Stimulated activated CD8-positive, alpha-beta memory T cell treated with anti-CD3 and anti-CD28 coated beads, Interleukin-12 subunit alpha, Interleukin-12 subunit beta, amount 100 ng/mL, for 1 hour (primary cell): ENCODE measurements around the gene MYADML2.
"Not testable (repeated sequence)": the region's sequence is repeated elsewhere in the genome, so short reads cannot be mapped to it uniquely, and the experiment has no call there.

Experiments
- DNase-seq: peaks from one replicate; pipeline ENCODE4 v3.0.0-alpha.2; 2020; ENCODE audit warnings: low read depth

The MYADML2 gene

DNA sequence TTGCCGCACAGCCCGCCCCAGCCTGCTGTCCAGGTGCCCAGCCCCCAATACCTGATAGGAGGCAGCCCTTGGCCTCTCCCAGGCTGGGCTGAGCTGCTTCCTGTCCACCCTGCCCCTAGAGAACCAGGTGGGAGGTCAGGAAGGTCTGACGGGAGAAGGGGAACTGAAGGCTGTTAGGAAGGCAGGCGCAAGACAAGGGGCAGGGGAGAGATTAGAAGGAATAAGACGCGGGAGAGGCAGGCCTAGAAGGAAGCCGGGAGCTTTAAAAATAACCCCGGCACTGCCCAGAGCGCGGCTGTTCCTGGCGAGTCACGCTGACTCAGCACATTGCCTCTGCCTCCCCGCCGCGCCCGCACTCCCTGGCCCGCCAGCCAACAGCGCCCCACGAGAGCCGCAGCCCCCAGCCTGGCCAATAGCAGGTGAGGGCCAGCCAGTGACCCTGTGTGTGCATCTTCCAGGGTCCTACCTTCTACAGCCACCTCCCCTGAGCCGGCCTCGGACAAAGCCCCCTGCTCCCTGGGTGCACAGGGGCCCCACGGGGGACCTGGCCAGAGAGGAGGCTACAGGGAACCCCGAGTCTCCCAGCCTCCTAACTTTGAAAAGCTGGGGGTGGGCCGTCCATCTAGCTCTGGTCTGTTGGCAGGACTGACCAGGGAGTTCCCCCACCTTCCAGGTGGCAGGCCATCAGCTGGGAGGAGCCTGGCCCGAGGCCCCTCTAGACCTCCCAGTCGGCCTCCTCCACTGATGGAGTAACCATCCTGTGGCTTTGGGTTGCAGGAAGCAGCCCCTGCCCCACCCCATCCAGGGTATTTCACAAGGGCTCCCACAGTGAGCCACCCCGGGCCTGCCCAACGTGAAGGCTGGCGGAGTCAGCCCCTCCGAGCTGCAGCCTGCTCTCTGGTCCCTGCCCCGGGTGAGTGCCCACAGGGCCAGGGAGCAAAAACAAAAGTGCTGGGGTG, 23.5 kb downstream of the MYADML2 start:
- no peak for DNase-seq

DNA sequence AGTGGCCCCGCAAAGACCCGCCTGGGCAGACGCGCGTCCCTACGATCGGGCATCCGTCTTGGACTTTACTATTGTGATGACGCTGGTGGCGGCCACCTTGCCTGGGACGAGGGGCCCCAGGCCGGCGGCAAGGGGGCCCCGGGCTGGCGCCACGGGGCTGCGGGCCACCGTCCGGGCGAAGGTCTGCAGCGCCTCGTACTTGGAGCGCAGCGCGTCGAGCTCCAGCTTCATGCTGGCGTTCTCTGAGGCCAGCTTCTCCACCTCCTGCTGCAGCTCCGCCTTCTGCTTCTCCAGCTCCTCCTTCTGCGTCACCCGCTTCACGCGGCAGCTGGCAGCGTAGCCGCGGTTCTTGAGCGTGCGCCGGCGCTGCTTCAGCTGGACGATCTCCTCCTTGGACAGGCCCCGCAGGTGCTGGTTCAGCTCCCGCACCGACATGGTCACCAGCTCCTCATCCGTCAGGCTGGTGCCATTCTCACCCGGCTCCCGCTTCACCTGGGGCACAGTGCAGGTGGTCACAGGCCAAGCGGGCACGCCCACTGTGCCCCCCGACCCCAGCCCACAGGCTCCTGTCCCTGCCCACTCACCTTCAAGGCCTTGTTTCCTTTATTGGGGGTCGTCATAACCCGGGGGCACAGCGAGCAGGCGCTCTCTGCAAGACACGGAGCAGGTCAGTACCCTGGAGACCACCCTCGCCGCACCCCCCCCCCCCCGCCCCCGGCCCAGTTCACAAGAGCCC, 24.3 kb downstream of the MYADML2 start:
- DNase-seq: no peak

DNA sequence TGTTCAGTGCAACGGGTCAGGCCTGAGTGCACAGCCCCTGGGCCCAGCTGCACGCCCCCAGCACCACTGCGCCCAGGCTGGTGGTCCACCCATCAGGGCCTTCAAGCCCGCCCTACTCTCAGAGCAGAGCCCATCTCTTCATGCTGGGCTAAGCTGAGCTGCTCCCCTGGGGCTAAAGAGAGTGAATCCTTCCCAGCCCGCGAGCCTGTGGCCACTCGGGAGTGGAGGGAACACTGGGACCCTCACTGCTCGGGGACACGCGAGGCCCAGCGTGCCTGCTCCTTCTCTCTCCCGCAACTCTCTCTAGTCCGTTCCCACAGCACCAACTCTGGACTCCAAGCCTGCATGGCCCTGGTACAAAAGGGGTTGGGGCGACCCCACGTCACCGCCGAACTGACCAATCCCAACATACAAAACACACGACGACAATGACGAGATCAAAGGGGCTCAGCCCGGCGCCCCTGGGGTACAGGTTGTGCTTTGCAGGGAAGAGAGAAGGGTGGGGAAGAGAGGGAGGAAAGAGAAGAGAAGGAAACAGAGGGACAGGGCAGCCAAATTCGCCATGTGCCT, 25.0 kb downstream of the MYADML2 start:
- DNase-seq: no peak

DNA sequence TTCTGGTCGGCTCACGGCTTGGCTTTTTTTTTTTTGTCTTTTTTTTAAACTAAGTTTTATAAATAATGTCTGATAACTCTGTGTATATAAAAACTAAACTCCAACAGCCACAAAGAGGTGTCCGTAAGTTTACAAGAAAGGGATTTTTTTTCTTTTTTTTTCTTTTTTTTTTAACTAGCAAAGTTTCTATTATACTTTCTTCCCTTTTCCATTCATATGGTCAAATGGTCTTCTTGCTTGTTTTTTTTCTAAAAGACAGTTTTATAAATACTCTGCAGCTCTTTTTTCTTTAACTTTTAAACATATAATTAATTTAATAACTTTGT, 25.5 kb downstream of the MYADML2 start:
- no peak for DNase-seq

DNA sequence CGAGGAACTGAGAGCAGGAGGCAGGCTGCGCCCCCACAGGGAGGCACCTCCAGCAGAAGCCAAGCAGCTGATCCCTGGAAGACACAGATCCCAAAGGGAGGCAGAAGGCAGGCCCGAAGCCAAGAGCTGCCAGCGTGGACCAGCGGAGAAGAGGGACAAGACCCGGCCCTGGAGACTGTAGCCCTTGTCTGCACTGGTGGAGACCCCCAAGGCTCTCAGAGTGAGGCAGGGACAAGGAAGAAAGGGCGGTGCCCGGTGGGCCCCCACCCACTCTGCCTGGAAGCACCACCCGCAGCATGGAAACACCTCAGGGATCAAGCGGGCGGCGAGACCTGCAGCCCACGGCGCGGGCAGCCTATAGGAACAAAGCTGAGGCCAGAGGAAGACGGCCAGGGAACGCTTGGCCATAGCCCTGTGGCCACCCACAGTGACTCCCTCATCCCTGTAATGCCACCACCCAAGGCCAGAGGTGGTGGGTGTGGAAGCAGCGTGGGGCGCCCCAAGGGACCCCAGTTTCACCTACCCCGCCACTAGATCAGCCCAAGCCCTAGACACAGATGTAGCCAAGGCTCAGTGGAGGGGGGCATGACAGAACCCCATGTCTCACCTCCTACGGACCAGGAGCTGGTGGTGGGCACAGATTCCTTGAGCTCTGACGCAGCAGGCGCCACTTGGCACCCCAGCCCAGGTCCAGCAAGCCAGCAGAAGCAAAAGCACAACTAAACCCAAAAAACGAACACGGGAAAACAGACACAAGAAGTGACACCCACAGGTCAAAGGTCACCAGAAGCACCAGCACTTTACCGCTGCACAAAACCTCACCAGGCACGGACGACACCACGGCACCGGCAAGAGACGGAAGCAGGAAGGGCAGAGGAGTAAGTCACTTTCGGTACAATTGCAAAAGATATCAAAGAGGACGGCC, 26.2 kb downstream of the MYADML2 start:
- no peak for DNase-seq

DNA sequence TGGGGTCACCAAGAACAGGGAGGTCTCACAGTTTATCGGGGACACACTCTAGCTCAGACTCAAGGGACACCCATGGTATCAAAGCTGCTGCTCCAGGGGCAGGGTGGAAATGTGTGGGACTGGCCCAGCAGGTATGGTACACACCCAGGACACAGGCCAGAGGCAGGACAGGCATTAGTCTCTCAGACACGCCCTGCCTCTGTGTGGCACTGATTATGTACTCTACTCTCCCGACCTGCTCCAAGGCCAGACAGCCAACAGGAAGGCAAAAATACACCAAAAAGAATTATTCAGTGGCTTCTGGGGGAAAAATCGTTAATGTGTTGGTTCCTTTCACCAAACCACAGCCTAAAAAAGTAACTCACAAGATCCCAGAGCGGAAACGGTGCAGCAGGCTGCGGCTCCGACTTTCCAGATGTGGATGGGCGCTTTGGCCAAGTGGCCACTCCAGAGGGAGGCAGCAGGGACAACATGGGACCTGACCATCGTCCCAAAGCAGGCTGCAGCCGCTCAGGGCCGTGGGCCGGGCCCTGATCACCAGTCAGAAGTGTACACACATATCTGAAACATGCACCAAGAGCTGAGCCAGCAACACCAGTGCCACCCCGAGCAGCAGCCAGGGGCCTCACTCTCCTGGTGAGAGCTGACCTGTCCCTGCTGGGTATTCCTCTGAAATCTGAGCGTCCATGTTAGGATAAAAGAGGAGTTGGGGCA, 28.0 kb downstream of the MYADML2 start:
- DNase-seq: no peak

DNA sequence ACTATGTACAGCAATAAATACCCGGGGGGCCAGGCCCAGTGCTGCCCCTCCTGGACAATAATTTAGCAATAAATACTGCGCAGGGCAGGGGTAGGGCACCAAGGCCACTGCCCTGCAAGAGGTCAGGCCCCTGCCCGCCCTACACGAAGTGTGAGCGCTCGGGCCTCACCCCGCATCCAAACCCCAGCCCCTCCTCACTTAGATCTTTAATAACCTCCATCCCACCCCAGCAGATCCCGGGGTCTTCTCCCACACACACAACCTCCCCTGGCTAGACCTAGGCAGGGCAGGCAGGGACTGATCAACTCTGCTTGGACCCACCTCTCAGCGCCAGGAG, 28.7 kb downstream of the MYADML2 start:
- not testable (repeated sequence) for DNase-seq

DNA sequence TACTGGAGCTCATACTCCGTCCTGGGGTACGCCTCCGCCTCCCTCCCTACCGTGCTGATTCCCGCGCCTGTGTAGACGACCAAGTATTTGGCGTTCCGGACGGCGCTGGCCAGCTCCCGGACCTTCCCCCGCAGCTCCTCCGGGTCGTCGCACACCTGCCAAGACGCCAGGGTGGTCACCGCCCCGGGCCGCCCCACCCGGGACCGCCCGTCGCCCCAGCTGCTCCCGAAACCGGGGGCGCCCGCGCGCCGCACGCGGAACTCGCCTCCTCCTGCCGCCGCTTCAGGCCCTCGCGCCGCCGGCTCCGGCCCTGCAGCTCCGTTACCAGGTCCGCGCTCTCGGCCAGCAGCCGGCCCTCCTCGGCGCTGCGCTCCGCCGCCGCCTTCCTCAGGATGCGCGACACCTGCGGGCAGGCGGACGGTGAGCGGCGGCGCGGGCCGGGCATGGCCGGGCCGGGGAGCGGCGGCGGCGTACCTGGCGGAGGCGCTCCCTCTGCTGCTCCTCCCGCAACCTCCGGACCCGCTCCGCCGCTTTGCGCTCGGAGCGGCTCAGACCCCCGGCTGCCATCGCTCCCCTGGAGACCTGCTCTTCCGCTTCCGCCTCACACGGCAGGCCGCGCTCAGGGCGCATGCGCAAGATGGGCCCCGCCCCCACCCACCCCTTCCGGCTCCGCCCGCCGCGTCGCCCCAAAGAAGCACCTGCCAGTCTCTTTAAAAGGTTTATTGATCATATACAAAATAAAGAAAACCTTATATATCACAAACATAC, 29.3 kb downstream of the MYADML2 start, which contains the start of gene SIRT7:
Gene SIRT7, minus strand, starts transcription at position 612 of the 768 bp plus-strand sequence. Its CDS starts 45 bp downstream, at position 567.
- peak; percentile 71 for DNase-seq

DNA sequence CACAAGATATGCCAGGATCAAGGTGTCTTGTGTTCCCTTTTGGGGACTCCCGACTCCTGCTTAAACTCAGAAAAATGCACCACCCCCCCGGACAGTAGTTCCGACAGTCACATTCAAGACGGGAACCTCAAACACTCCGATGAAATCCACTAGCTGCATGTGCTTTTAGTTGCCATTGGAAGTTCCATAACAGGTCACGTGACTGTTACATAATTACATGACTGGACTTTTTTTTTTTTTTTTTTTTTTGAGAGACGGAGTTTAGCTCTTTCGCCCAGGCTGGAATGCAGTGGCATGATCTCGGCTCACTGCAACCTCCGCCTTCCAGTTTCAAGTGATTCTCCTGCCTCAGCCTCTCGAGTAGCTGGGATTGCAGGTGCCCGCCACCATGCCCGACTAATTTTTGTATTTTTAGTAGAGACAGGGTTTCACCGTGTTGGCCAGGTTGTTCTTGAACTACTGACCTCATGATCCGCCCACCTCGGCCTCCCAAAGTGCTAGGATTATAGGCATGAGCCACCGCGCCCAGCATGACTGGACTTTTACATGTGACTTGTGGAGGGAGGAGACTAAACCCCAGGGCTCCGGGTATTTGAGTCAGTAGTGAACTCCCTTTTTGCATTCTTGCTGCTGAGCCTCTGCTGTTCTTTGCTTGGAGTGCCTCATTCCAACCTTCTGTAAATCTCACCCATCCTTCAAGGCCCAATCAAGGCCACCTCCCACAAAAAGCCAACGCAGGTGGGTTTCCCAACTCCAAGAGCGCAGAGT, 30.6 kb downstream of the MYADML2 start:
- DNase-seq: no peak

DNA sequence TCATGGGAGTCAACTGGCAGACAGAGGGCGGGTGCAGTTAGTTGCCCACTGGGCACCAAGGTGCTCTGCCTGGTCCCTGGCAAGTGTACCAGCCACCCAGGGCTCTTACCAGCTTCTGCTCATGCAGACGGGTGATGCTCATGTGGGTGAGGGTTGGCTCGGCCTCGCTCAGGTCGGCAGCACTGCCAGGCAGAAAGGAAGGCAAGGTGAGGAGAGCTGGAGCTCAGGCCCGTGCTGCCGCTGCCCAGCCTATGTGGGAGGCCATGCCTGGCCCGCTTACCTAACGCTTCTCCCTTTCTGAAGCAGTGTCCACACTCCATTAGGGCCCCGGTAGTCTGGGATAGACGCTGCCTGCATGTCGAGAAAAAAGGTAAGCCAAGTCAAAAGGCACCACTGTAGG, 31.7 kb downstream of the MYADML2 start:
- no peak for DNase-seq

DNA sequence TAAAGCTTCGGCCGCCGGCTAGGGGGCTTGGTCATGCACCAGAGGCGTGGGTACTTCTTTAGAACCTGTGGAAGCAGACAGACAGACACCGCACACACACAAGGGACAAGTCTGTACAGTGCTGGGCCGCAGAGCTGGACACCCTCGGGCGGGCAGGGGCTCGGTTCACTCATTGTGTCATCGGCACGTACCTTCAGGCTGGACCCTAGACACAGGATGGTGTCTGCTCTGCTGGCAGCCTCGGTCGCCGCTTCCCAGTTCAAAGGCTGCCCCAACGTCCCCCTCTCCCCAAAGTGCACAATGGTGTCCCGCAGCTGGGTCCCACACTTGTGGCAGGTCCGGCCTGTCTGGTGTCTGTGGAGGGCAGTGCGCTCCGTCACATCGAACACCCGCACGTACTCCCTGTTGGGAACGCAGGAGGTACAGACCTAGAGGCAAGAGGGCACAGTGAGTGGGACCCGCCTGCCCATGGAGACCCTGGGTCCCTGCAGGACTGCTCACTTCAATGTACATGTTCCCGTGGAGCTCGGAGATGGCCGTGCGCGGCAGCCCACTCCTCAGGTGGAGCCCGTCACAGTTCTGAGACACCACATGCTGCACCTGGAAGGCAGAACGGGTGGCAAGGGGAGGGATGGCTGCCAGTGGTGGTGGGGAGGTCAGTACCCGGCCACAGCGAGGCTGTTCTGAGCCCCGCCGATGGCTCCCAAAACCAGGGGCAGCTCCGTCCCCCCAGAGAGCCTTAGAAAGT, 32.8 kb downstream of the MYADML2 start:
- no peak for DNase-seq

DNA sequence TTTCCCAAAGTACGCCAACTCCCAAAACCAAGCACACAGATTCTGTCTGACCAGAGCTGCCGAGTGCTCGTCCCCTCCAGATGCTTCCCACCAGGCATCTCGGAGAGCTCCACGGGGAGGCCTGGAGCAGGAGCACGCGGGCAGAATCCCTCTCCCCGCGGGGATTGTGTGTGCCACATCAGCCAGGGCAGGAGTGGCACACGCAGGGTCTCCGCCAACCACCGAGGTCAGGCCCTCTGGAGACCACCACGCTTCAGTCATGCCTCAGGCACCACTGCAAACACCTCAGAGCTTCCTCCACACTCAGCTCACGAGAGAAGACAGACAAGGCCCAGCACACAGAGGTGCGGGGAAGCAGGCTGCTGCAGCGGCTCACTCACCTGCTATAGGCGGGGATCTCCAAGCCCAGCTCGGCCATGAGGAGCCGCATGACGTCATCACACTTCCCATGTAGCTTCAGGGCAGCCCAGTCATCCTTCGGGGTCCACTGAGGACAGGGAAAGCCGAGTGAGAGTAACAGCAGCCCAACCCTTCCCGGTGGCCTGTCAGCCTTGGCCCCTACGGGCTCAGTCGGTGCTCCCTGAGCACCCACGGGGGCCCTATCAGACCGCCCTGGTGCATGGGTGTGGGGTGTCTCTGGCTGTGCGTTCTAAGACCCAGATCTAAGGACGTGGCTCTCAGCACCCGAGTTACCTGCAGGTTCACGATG, 33.5 kb downstream of the MYADML2 start:
- no peak for DNase-seq

DNA sequence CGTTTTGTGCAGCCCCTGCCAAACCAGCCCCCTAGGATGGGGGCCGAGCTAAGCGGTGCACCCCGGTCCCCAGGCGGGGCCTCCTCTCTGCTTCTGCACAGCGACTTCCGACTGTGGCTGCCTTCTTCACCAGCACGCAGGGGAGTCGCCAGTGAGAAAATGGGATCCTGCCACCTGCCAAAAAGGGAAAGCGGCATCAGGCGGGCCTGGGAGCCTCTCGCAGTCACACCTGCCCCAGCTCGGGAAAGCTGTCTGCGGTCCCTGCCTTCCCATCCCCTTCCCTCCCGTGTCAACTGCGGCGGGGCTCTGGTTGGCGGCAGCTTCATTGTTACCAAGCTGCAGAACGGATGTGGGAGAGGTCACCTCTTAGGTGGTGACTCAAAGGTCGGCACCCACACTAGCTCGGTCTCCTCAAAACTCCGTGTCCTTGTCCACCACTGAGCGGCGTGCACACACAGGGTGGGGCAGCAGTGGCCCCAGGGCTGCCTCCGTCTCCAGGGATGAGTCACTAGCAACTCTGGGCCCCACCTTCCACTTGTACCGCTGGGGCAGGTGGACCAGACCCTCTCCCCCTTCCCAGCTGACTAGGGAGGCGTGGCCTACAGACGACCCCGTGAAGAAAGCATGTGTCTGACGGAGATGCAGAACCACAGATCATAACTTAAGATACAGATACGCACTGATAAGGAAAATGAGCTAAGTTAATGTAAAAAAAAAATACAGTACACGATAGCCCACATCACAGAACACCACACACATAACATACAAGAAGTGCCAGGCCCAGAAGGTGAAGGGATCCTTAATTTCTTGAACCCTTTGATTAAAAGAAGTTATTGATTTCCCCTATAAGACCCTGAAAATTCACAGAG, 34.4 kb downstream of the MYADML2 start:
- no peak for DNase-seq

DNA sequence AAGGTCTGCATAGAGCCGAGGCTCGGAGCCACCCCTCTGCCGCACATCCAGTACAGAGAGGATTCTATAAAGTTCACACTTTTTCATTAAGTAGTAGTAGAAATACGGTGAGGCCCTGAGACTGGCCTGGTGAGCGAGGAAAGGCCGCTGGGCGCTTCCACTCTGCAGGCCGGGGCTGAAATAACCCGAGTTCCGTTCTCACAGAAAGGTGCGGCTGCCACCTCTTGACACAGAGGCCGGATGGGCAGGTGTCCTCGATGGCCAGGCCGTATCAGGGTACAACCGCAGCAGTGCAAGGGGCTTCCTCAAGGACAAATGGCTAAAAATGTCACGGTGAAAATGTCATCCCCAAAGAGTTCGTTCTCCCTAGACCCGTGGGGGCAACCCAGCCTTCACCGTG, 35.1 kb downstream of the MYADML2 start:
- DNase-seq: no peak

DNA sequence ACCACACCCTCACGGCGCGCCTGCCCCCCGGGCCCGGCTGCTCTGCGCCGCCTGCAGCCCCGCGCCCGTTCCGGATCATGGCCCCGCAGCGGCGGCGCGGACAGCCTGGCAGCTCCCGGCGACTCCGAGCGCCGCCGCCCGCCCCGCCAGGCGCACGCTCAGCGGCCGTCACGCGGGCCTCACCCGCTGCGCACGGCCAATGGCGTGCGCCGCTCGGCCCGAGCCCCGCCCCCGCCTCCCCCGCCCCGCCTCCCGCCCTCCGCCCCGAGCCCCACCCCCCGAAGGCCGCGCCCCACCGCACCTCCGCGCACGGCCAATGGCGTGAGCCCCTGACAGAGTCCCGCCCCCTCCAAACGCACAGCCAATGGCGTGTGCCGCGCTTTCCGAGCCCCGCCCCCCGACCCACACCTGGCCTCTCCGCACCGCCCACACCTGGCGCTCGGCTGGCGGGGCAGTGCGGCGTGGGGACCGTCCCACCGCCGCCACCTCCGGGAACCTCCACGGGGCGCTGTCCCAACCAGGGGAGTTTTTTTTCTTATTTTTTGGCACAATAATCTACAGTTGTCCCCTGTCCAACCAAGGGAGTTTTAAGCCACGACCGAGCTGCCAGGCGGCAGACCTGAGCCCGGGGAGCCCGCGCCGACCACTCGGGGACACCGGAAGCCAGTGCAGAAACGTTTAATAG, 35.6 kb downstream of the MYADML2 start, which contains the start of gene PCYT2:
Gene PCYT2, minus strand, starts transcription at position 123 of the 685 bp plus-strand sequence. Its CDS starts 44 bp downstream, at position 79.
- peak; percentile 90 for DNase-seq

DNA sequence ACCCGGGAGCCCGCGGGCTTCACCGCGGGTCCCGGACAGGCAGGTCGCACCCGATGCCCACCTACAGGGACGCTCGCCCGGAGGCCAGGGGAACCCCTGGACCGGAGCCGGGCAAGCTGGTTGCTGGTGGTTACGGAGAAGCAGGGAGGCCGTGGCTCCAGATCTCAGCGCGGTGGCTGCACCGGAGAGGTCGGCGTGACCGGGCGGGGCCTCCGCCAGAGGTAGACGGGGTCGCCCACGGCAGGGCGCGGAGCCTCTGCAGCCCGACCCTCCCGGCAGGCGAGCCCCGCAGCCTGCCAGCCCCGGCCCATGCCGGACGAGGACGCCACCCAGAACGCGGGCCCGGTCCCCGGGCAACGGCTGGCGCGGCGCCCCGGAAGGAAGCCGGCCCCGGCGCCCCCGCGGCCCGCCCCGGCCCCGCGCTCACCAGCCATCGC, 36.2 kb downstream of the MYADML2 start:
- no peak for DNase-seq
